ENCODE measurements around the gene TNIP2. TPM values are rescaled to one million over a fixed set of nuclear protein-coding genes. Genes with fewer than 3 reads are reported as not detected.
A peak's percentile ranks its signal among the peaks of the same experiment; 100 is the strongest.

Gene TNIP2
- total and polyA plus RNA-seq, 2 of the 13 experiments (the other 11 are each of a cell fraction or from before 2014, with no cell fraction given), result 25.6 to 38.0 TPM

DNA sequence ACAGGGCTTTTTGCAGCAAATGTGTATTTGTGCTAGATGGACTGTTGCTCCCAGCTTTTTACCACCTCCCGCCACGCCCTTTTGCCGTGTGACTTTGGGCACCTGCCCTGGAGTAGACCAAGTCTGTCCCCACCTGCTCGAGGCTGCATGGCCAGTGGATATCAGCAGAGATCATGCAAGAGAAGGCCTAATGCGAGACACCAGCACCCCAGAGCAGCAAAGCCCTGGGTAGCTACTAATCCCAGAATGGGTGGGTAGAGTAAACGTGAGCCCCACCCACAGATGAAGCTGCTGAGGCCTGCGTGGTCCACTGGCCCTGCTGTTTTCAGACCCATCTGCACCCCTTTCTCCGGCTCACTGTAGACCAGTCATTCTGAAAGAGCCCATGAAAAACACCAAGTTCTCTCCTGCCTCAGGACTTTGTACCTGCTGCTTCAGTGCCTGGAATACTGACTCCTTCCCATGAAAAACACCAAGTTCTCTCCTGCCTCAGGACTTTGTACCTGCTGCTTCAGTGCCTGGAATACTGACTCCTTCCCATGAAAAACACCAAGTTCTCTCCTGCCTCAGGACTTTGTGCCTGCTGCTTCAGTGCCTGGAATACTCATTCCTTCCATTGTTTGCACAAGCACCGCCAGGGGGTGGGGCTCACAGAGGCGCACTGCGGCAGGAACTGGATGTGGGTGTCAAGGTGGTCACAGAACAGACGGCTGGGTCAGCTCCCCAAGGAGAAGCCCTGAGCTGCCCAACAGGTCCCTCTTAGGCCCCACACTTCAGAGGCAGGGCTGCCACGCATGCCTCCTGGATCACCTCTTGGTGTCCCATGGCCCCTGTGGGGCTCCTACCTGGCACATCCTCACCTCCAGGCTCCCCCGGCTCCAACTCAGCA is 5.1 kb upstream of the TNIP2 start (continued):
- TF ChIP-seq, protein P1, sequence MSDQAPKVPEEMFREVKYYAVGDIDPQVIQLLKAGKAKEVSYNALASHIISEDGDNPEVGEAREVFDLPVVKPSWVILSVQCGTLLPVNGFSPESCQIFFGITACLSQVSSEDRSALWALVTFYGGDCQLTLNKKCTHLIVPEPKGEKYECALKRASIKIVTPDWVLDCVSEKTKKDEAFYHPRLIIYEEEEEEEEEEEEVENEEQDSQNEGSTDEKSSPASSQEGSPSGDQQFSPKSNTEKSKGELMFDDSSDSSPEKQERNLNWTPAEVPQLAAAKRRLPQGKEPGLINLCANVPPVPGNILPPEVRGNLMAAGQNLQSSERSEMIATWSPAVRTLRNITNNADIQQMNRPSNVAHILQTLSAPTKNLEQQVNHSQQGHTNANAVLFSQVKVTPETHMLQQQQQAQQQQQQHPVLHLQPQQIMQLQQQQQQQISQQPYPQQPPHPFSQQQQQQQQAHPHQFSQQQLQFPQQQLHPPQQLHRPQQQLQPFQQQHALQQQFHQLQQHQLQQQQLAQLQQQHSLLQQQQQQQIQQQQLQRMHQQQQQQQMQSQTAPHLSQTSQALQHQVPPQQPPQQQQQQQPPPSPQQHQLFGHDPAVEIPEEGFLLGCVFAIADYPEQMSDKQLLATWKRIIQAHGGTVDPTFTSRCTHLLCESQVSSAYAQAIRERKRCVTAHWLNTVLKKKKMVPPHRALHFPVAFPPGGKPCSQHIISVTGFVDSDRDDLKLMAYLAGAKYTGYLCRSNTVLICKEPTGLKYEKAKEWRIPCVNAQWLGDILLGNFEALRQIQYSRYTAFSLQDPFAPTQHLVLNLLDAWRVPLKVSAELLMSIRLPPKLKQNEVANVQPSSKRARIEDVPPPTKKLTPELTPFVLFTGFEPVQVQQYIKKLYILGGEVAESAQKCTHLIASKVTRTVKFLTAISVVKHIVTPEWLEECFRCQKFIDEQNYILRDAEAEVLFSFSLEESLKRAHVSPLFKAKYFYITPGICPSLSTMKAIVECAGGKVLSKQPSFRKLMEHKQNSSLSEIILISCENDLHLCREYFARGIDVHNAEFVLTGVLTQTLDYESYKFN (CRISPR knock-in tag; conservative IDR thresholded peaks at IDR 0.05), result peak; percentile 87
- no peak for TF ChIP-seq CENPX (CRISPR knock-in tag; IDR thresholded peaks at IDR 0.05)
- peak; percentile 25; the same call in 1 of the 2 replicates for TF ChIP-seq ZNF292 (CRISPR knock-in tag; IDR thresholded peaks at IDR 0.05; ENCODE audit: borderline replicate concordance, low read depth)
- peak; percentile 36; the same call in 1 of the 2 replicates for TF ChIP-seq MIER3 (CRISPR knock-in tag; IDR thresholded peaks at IDR 0.05; ENCODE audit: borderline replicate concordance)
- no peak for TF ChIP-seq ZNF652 (CRISPR knock-in tag; IDR thresholded peaks at IDR 0.05; ENCODE audit: borderline replicate concordance, low read depth)
- TF ChIP-seq, protein P2, sequence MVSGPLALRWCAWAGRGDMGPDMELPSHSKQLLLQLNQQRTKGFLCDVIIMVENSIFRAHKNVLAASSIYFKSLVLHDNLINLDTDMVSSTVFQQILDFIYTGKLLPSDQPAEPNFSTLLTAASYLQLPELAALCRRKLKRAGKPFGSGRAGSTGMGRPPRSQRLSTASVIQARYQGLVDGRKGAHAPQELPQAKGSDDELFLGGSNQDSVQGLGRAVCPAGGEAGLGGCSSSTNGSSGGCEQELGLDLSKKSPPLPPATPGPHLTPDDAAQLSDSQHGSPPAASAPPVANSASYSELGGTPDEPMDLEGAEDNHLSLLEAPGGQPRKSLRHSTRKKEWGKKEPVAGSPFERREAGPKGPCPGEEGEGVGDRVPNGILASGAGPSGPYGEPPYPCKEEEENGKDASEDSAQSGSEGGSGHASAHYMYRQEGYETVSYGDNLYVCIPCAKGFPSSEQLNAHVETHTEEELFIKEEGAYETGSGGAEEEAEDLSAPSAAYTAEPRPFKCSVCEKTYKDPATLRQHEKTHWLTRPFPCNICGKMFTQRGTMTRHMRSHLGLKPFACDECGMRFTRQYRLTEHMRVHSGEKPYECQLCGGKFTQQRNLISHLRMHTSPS (CRISPR knock-in tag; IDR thresholded peaks at IDR 0.05; ENCODE audit: low read depth), result peak; percentile 64; the same call in 1 of the 2 replicates
- no peak for TF ChIP-seq FOXC1 (CRISPR knock-in tag; IDR thresholded peaks at IDR 0.05; ENCODE audit: borderline replicate concordance)
- TF ChIP-seq KLF15 (CRISPR knock-in tag; IDR thresholded peaks at IDR 0.05; ENCODE audit: borderline replicate concordance), result no peak
- TF ChIP-seq HMG20B (CRISPR knock-in tag; conservative IDR thresholded peaks at IDR 0.05), result no peak
- 0 out of 2 replicates have a peak, but pooled peaks have one; percentile 59 for TF ChIP-seq ZNF737 (CRISPR knock-in tag; IDR thresholded peaks at IDR 0.05; ENCODE audit: borderline replicate concordance)
- TF ChIP-seq POLR2AphosphoS2 (IDR thresholded peaks at IDR 0.05; ENCODE audit: low read depth, low read length), result no peak
- no peak for TF ChIP-seq MYNN (CRISPR knock-in tag; IDR thresholded peaks at IDR 0.05; ENCODE audit: low read depth)
- no peak for TF ChIP-seq TOPORS (CRISPR knock-in tag; IDR thresholded peaks at IDR 0.05)
- no peak for TF ChIP-seq NBN (conservative IDR thresholded peaks at IDR 0.05)
- no peak for TF ChIP-seq MEF2D (CRISPR knock-in tag; IDR thresholded peaks at IDR 0.05)
